ENCODE data around the gene ALS2CL.

GRCh38 chr3:46702246-46703012, 8.9 kb upstream of the ALS2CL start:
- TF ChIP-seq REST (IDR thresholded peaks at IDR 0.05; ENCODE audit: unreplicated experiment) (no peak), CTCF (conservative IDR thresholded peaks at IDR 0.05; ENCODE audit: low read depth in 2 of 2) (no peak), CREB1 (CRISPR knock-in tag; IDR thresholded peaks at IDR 0.05; ENCODE audit: low read depth) (no peak), EZH2phosphoT487 (IDR thresholded peaks at IDR 0.05; ENCODE audit: unreplicated experiment) (no peak), POLR2AphosphoS5 (IDR thresholded peaks at IDR 0.05; ENCODE audit: low read depth) (no peak), JUNB (IDR thresholded peaks at IDR 0.05; ENCODE audit: unreplicated experiment) (no peak), EZH2 (IDR thresholded peaks at IDR 0.05; ENCODE audit: low read depth, unreplicated experiment) (no peak), STAT1 (IDR thresholded peaks at IDR 0.05; ENCODE audit: unreplicated experiment) (no peak), ZNF331 (CRISPR knock-in tag; IDR thresholded peaks at IDR 0.05; ENCODE audit: low read depth) (no peak)

All from GM23338 (cell line).